ENCODE results near the gene ATP2B1. TPM values are rescaled to one million over a fixed set of nuclear protein-coding genes. Genes with fewer than 3 reads are reported as not detected.

The ATP2B1 gene
- total and polyA plus RNA-seq, 2 of the 13 experiments (the other 11 are each of a cell fraction or from before 2014, with no cell fraction given), result 12.1 to 60.2 TPM

GRCh38 chr12:89632778-89633177 is 75.9 kb downstream of the ATP2B1 start:
- intact Hi-C loops (cut with micrococcal nuclease; ENCODE audit: unreplicated experiment) (loop anchor here (2.0 to 5.0 kb wide), 3 partner anchors 16 to 90 kb away; no protein-coding TSS in a partner anchor), in situ Hi-C loops (cut with HindIII; ENCODE audit: extremely low pct_ligation_motif_present, low pct_unique_long_range_greater_than_20kb) (no loop called here)
- H3K4me3 ChIP-seq (replicated peaks in 1 of 3; ENCODE audit: insufficient read depth in 1 of 3, low read depth in 2 of 3, low read length in 3 of 3), result peak overlapping the region in 2 of 3 experiments; percentile 36 to 42; a peak in 3 of 6 replicates
- H3K79me2 ChIP-seq (ENCODE audit: insufficient read depth, low read length), result no peaks in the 10 kb centered on the region
- H2AFZ ChIP-seq (ENCODE audit: low read length), result no peak overlapping the region
- DNase-seq (ENCODE audit: low spot score) (peak; percentile 96), FAIRE-seq (peak; percentile 89), ATAC-seq (peak; percentile 99)
- H3K4me2 ChIP-seq (ENCODE audit: low read depth, low read length), result peak overlapping the region; percentile 54
- CTCF ChIA-PET (ENCODE audit: low intra/inter-chr PET ratio, low total read pairs), result no interaction called here
- no peaks in the 10 kb centered on the region for H3K9me3 ChIP-seq (ENCODE audit: low read length)
- H4K20me1 ChIP-seq (ENCODE audit: insufficient read depth, low read length), result no peaks in the 10 kb centered on the region
- POLR2A ChIA-PET, result interaction anchor here (1.0 to 2.5 kb wide), 4 partner anchors 44 to 279 kb away, joined by 3 to 22 read pairs (median 7); partner anchors contain the start of gene ATP2B1
- BruUV-seq (replicated peaks), result no TSS peak
- no peaks in the 10 kb centered on the region for H3K27me3 ChIP-seq (ENCODE audit: control insufficient read depth in 1 of 2, insufficient read depth in 2 of 2, low read length in 2 of 2)
- peak overlapping the region; percentile 89 for H3K27ac ChIP-seq (ENCODE audit: extremely low read length, insufficient read depth, low read length)
- H3K9ac ChIP-seq (ENCODE audit: insufficient read depth, low read depth, low read length), result peak overlapping the region; percentile 40; the same call in 1 of the 2 replicates
- 0% methylated on average over 1 of the region's 1 CpG for WGBS (ENCODE audit: low lambda C conversion rate)
- peaks cover 4 to 14% of the 10 kb centered on the region in 2 experiments; a peak in 4 of 5 replicates for H3K36me3 ChIP-seq (replicated peaks in 1 of 2; ENCODE audit: control insufficient read depth in 1 of 2, insufficient read depth in 2 of 2, low read length in 2 of 2)
- peaks cover 63% of the 10 kb centered on the region for H3K4me1 ChIP-seq (ENCODE audit: insufficient read depth, low read length)
- no peak for TF ChIP-seq ZNF879 (CRISPR knock-in tag; IDR thresholded peaks at IDR 0.05)
- no peak for TF ChIP-seq CEBPZ (IDR thresholded peaks at IDR 0.05; ENCODE audit: low read length)
- no peak for TF ChIP-seq ZBTB33 (CRISPR knock-in tag; IDR thresholded peaks at IDR 0.05)
- peak; percentile 97 for TF ChIP-seq HMG20A (CRISPR knock-in tag; IDR thresholded peaks at IDR 0.05; ENCODE audit: borderline replicate concordance)
- TF ChIP-seq ZHX1 (CRISPR knock-in tag; IDR thresholded peaks at IDR 0.05; ENCODE audit: low read depth), result 0 out of 2 replicates have a peak, but pooled peaks have one; percentile 28
- no peak for TF ChIP-seq MATR3 (CRISPR knock-in tag; IDR thresholded peaks at IDR 0.05)
- no peak for TF ChIP-seq ZSCAN29 (CRISPR knock-in tag; conservative IDR thresholded peaks at IDR 0.05)
- no peak for TF ChIP-seq ZNF367 (CRISPR knock-in tag; IDR thresholded peaks at IDR 0.05; ENCODE audit: borderline replicate concordance)
- peak; percentile 85 for TF ChIP-seq SAP130 (CRISPR knock-in tag; IDR thresholded peaks at IDR 0.05; ENCODE audit: low read depth)
- TF ChIP-seq KDM5A (IDR thresholded peaks at IDR 0.05; ENCODE audit: borderline replicate concordance, low read length), result no peak
- TF ChIP-seq ATF7-NPFF (CRISPR knock-in tag; IDR thresholded peaks at IDR 0.05; ENCODE audit: low read depth), result no peak
- TF ChIP-seq ZBTB43 (CRISPR knock-in tag; conservative IDR thresholded peaks at IDR 0.05), result peak; percentile 49; the same call in 1 of the 2 replicates
- 0 out of 2 replicates have a peak, but pooled peaks have one; percentile 54 for TF ChIP-seq TFE3 (CRISPR knock-in tag; IDR thresholded peaks at IDR 0.05)
